ENCODE data around the gene ZYX. TPM values are rescaled to one million over a fixed set of nuclear protein-coding genes. Genes with fewer than 3 reads are reported as not detected.

ZYX gene
- total and polyA plus RNA-seq, 9 of the 15 experiments (the other 6 are each of a cell fraction or from before 2014, with no cell fraction given) = 1.8 to 130 (median 15.7) TPM

DNA sequence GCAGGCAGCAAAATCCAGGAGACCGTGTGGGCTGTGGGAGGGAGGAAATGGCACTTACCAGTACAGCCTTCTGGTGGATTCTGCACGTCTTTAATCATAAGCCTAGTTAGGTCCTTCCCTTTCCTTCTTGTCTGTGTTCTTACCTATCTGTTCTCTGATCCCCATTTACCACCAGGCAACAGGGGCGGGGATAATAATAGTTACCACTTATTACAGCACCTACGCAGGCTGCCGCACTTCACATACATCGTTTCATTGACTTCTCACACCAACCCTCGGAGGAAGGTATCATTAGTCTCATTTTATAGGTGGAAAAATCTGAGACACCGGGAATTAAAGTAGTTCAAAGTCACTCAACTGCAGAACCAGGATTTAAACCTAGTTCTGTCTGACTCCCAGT lies 32.0 kb downstream of the ZYX start:
- Histone ChIP-seq H3K79me2 (ENCODE audit: control insufficient read depth, insufficient read depth, low read length) (no peaks in the 10 kb centered on the region), H3K27ac (ENCODE audit: extremely low read depth, low read depth, low read length) (no peak overlapping the region), H3K9ac (ENCODE audit: insufficient read depth in 1 of 2, low read depth in 2 of 2, low read length in 2 of 2) (no peak overlapping the region), H2AFZ (ENCODE audit: low read depth, low read length) (no peak overlapping the region), H3K4me2 (ENCODE audit: insufficient read depth, low read length) (no peak overlapping the region), H3K4me3 (no peak overlapping the region), H3K9me3 (replicated peaks; ENCODE audit: control insufficient read depth, insufficient read depth, low read depth, low read length) (no peaks in the 10 kb centered on the region), H3K4me1 (replicated peaks in 1 of 2; ENCODE audit: control insufficient read depth in 2 of 2, insufficient read depth in 2 of 2, low read length in 2 of 2) (peaks cover 2 to 3% of the 10 kb centered on the region in 2 experiments; a peak in 4 of 5 replicates), H3K36me3 (ENCODE audit: control insufficient read depth, insufficient read depth, low read length) (no peaks in the 10 kb centered on the region), H4K20me1 (replicated peaks; ENCODE audit: control insufficient read depth, insufficient read depth, low read length) (no peaks in the 10 kb centered on the region), H3K27me3 (ENCODE audit: control insufficient read depth in 2 of 2, insufficient read depth in 2 of 2, low read length in 2 of 2) (peaks cover 12 to 14% of the 10 kb centered on the region in 2 experiments; a peak in 4 of 5 replicates), H3K9me1 (ENCODE audit: control insufficient read depth, insufficient read depth, low read length) (no peaks in the 10 kb centered on the region)
- ATAC-seq (no peak), FAIRE-seq (no peak), DNase-seq (ENCODE audit: extremely low read depth in 1 of 4, low spot score in 3 of 4) (no peak)
- POLR2A ChIA-PET = no interaction called here
- in situ Hi-C loops (cut with MboI) (no loop called here), intact Hi-C loops (cut with micrococcal nuclease) (no loop called here)
- CTCF ChIA-PET (ENCODE audit: low intra/inter-chr PET ratio) = no interaction called here
- 49% methylated on average over 8 of the region's 8 CpGs for WGBS (ENCODE audit: insufficient coverage, low coverage, missing lambda C conversion rate)
- no TSS peak for BruUV-seq (replicated peaks)
- TF ChIP-seq PCBP1 (IDR thresholded peaks at IDR 0.05; ENCODE audit: low read depth, low read length, poor library complexity, severe bottlenecking) = no peak
- TF ChIP-seq SP1 (CRISPR knock-in tag; IDR thresholded peaks at IDR 0.05) = no peak
- no peak for TF ChIP-seq NELFE (IDR thresholded peaks at IDR 0.05; ENCODE audit: insufficient read depth, insufficient read length)
- TF ChIP-seq, protein P1, sequence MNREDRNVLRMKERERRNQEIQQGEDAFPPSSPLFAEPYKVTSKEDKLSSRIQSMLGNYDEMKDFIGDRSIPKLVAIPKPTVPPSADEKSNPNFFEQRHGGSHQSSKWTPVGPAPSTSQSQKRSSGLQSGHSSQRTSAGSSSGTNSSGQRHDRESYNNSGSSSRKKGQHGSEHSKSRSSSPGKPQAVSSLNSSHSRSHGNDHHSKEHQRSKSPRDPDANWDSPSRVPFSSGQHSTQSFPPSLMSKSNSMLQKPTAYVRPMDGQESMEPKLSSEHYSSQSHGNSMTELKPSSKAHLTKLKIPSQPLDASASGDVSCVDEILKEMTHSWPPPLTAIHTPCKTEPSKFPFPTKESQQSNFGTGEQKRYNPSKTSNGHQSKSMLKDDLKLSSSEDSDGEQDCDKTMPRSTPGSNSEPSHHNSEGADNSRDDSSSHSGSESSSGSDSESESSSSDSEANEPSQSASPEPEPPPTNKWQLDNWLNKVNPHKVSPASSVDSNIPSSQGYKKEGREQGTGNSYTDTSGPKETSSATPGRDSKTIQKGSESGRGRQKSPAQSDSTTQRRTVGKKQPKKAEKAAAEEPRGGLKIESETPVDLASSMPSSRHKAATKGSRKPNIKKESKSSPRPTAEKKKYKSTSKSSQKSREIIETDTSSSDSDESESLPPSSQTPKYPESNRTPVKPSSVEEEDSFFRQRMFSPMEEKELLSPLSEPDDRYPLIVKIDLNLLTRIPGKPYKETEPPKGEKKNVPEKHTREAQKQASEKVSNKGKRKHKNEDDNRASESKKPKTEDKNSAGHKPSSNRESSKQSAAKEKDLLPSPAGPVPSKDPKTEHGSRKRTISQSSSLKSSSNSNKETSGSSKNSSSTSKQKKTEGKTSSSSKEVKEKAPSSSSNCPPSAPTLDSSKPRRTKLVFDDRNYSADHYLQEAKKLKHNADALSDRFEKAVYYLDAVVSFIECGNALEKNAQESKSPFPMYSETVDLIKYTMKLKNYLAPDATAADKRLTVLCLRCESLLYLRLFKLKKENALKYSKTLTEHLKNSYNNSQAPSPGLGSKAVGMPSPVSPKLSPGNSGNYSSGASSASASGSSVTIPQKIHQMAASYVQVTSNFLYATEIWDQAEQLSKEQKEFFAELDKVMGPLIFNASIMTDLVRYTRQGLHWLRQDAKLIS (CRISPR knock-in tag; IDR thresholded peaks at IDR 0.05) = no peak
- TF ChIP-seq POLR3G (IDR thresholded peaks at IDR 0.05; ENCODE audit: extremely low read depth, insufficient read length, insufficient replicate concordance) = no peak
- TF ChIP-seq FOXA3 (CRISPR knock-in tag; conservative IDR thresholded peaks at IDR 0.05 in 1 of 2, IDR thresholded peaks at IDR 0.05 in 1 of 2) = no peak
- TF ChIP-seq KLF10 (CRISPR knock-in tag; IDR thresholded peaks at IDR 0.05) = no peak
- TF ChIP-seq, protein P2, sequence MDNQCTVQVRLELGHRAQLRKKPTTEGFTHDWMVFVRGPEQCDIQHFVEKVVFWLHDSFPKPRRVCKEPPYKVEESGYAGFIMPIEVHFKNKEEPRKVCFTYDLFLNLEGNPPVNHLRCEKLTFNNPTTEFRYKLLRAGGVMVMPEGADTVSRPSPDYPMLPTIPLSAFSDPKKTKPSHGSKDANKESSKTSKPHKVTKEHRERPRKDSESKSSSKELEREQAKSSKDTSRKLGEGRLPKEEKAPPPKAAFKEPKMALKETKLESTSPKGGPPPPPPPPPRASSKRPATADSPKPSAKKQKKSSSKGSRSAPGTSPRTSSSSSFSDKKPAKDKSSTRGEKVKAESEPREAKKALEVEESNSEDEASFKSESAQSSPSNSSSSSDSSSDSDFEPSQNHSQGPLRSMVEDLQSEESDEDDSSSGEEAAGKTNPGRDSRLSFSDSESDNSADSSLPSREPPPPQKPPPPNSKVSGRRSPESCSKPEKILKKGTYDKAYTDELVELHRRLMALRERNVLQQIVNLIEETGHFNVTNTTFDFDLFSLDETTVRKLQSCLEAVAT (IDR thresholded peaks at IDR 0.05) = no peak
- no peak; the same call in 1 of the 2 replicates for TF ChIP-seq PHF8 (IDR thresholded peaks at IDR 0.05; ENCODE audit: borderline replicate concordance, low read length)
- TF ChIP-seq KDM2B (CRISPR knock-in tag; IDR thresholded peaks at IDR 0.05) = no peak
- no peak for TF ChIP-seq ZNF41 (CRISPR knock-in tag; conservative IDR thresholded peaks at IDR 0.05)

Measured in K562 (cell line).